HCT116 (cell line): ENCODE data around the gene FBXL7. TPM values are rescaled to one million over a fixed set of nuclear protein-coding genes. Genes with fewer than 3 reads are reported as not detected.

ENCODE experiments used
- ATAC-seq: fragments of 200-7000 bp; cut with Tn5 transposase; 2 replicates; pipeline ENCODE4 v1.9.1; 2020; ENCODE audit warnings: mild to moderate bottlenecking, moderate library complexity
- BruUV-seq: library from RNA; stranded (reverse); fragments of 400-500 nt; replicated peaks from 2 replicates; lab custom pipeline; 2021; lab: Mats Ljungman, UMichigan
- CTCF ChIA-PET: fragments of 300-600 bp; sonication (Branson Sonifier 250); formaldehyde crosslinking; loops from one replicate; lab custom pipeline; 2021; ENCODE audit warnings: antibody characterized with exemption; lab: Charles Lee
- POLR2A ChIA-PET: fragments of 300-600, 350-600 bp; sonication (Branson Sonifier 250); formaldehyde crosslinking; loops from one replicate; lab custom pipeline; 2021; ENCODE audit warnings: antibody characterized with exemption; lab: Charles Lee
- RAD21 ChIA-PET, 2 experiments: fragments of 300-600 bp; sonication (Branson Sonifier 250); formaldehyde crosslinking; loops; one replicate each; lab custom pipeline; 2023; ENCODE audit warnings: low total read pairs in 2 of 2; ENCODE audit not compliant: uncharacterized antibody in 2 of 2, unreplicated experiment in 2 of 2, low non-redundant PET in 1 of 2; lab: Charles Lee
- DNase-seq: peaks from one replicate; pipeline ENCODE4 v3.0.0-alpha.2; 2010; ENCODE audit warnings: low read depth, low spot score
- H2AFZ ChIP-seq: fragments of 200-600 bp; shearing (Covaris generic), sonication (generic); 2 replicates; pipeline ENCODE4 v1.6.1; 2017; ENCODE audit warnings: low read depth, mixed run types, mixed read lengths, antibody characterized with exemption, low read length; ENCODE audit not compliant: poor library complexity, severe bottlenecking
- H3K27ac ChIP-seq: 2 replicates; pipeline ENCODE4 v1.5.1; 2012; ENCODE audit warnings: low read depth, low read length
- H3K27me3 ChIP-seq: fragments of 200-600 bp; sonication (generic); 2 replicates; pipeline ENCODE4 v1.6.1; 2016; ENCODE audit warnings: mixed run types, low read length, mixed read lengths; ENCODE audit not compliant: insufficient read depth
- H3K36me3 ChIP-seq, 2 experiments: fragments of 200-500 bp in 1 of 2; fragments of 200-600 bp in 1 of 2; sonication (Bioruptor generic) in 1 of 2; sonication (generic) in 1 of 2; 2 replicates each; pipeline versions ENCODE4 v1.5.1 to v1.6.1; 2014 to 2016; ENCODE audit warnings: low read length in 2 of 2, inconsistent platforms in 1 of 2, mixed read lengths in 1 of 2, mixed run types in 1 of 2; ENCODE audit not compliant: insufficient read depth in 2 of 2, control insufficient read depth in 1 of 2
- H3K4me1 ChIP-seq, 2 experiments: fragments of 200-600 bp in 1 of 2; sonication (generic) in 1 of 2; 2 replicates each; pipeline versions ENCODE4 v1.5.1 to v1.6.1; 2012 to 2017; ENCODE audit warnings: low read length in 2 of 2, inconsistent platforms in 1 of 2, mild to moderate bottlenecking in 1 of 2, mixed read lengths in 1 of 2, mixed run types in 1 of 2, moderate library complexity in 1 of 2; ENCODE audit not compliant: insufficient read depth in 2 of 2, control insufficient read depth in 1 of 2
- H3K4me2 ChIP-seq: fragments of 200-600 bp; sonication (generic); 2 replicates; pipeline ENCODE4 v1.6.1; 2017; ENCODE audit warnings: mixed run types, low read length, mixed read lengths
- H3K4me3 ChIP-seq, 2 experiments: fragments of 200-600 bp in 1 of 2; sonication (generic) in 1 of 2; replicated peaks in 1 of 2; 2 replicates each; pipeline ENCODE4 v1.5.1; 2011 to 2016; ENCODE audit warnings: low read length in 2 of 2, control low read depth in 1 of 2, low read depth in 1 of 2, mild to moderate bottlenecking in 1 of 2, mixed read lengths in 1 of 2, mixed run types in 1 of 2
- H3K79me2 ChIP-seq: fragments of 200-600 bp; sonication (generic); 2 replicates; pipeline ENCODE4 v1.6.1; 2017; ENCODE audit warnings: mild to moderate bottlenecking, mixed run types, low read length, moderate library complexity, mixed read lengths; ENCODE audit not compliant: insufficient read depth
- H3K9ac ChIP-seq: fragments of 200-600 bp; sonication (generic); 2 replicates; pipeline ENCODE4 v1.6.1; 2016; ENCODE audit warnings: low read length, mixed read lengths
- H3K9me2 ChIP-seq: fragments of 200-600 bp; sonication (generic), shearing (Covaris generic); 2 replicates; pipeline ENCODE4 v1.6.1; 2017; ENCODE audit warnings: mixed run types, mild to moderate bottlenecking, moderate library complexity; ENCODE audit not compliant: insufficient read depth
- H3K9me3 ChIP-seq, 2 experiments: fragments of 200-500 bp in 1 of 2; fragments of 200-600 bp in 1 of 2; sonication (Bioruptor generic) in 1 of 2; sonication (generic) in 1 of 2; 2 replicates each; pipeline ENCODE4 v1.6.1; 2014 to 2017; ENCODE audit warnings: low read length in 2 of 2, mixed read lengths in 2 of 2, inconsistent platforms in 1 of 2, low read depth in 1 of 2, mild to moderate bottlenecking in 1 of 2, mixed run types in 1 of 2, moderate library complexity in 1 of 2; ENCODE audit not compliant: control insufficient read depth in 1 of 2, insufficient read depth in 1 of 2
- H4K20me1 ChIP-seq: fragments of 200-600 bp; sonication (generic), shearing (Covaris generic); 2 replicates; pipeline ENCODE4 v1.6.1; 2017; ENCODE audit warnings: mixed run types, mild to moderate bottlenecking, moderate library complexity; ENCODE audit not compliant: insufficient read depth
- EZH2phosphoT487 ChIP-seq: fragments of 200-600 bp; IDR thresholded peaks from 2 replicates; pipeline ENCODE4 v1.6.1; 2018; ENCODE audit warnings: antibody characterized with exemption, borderline replicate concordance
- FOSL1 ChIP-seq: IDR thresholded peaks from 2 replicates; pipeline ENCODE4 v1.6.1; 2012; ENCODE audit warnings: low read depth
- JUND ChIP-seq: IDR thresholded peaks from 2 replicates; pipeline ENCODE4 v1.6.1; 2012
- RAD21 ChIP-seq: IDR thresholded peaks from 2 replicates; pipeline ENCODE4 v1.6.1; 2012; ENCODE audit warnings: low read depth, mild to moderate bottlenecking
- REST ChIP-seq: IDR thresholded peaks from 2 replicates; pipeline ENCODE4 v1.6.1; 2012; ENCODE audit warnings: low read depth
- SP1 ChIP-seq: IDR thresholded peaks from 2 replicates; pipeline ENCODE4 v1.6.1; 2012; ENCODE audit warnings: low read depth
- TCF7L2 ChIP-seq: IDR thresholded peaks from 2 replicates; pipeline ENCODE4 v1.7.0; 2011; ENCODE audit warnings: borderline replicate concordance, inconsistent platforms; ENCODE audit not compliant: insufficient read depth, insufficient read length; ENCODE audit errors: extremely low read depth
- YY1 ChIP-seq: IDR thresholded peaks from 2 replicates; pipeline ENCODE4 v1.6.1; 2011; ENCODE audit warnings: low read length, low read depth, moderate library complexity, mild to moderate bottlenecking; ENCODE audit not compliant: insufficient replicate concordance; ENCODE audit errors: extremely low read depth
- ZNF274 ChIP-seq: fragments of 200-500 bp; sonication (Bioruptor generic); IDR thresholded peaks from 2 replicates; pipeline ENCODE4 v1.6.1; 2014; ENCODE audit warnings: mild to moderate bottlenecking, low read depth, low read length, inconsistent platforms
- intact Hi-C: fragments of 100-400 bp; cut with micrococcal nuclease; formaldehyde crosslinking; loops from 2 replicates; pipeline ENCODE4 v1.10.0; 2022
- total RNA-seq: library from RNA; stranded (reverse); gene quantifications from one replicate; pipeline ENCODE4 v1.2.1, GENCODE V29; 2021; ENCODE audit not compliant: unreplicated experiment

FBXL7 gene
- total RNA-seq, 1 experiment from 2014 or later, result 0.05 TPM

GRCh38 chr5:15476977-15477376, 23.0 kb upstream of the FBXL7 start:
- Histone ChIP-seq H4K20me1 (no peaks in the 10 kb centered on the region), H3K36me3 (no peaks in the 10 kb centered on the region; a peak in 1 of 4 replicates), H3K9me3 (peaks cover 11 to 19% of the 10 kb centered on the region in 2 experiments; a peak in 2 of 4 replicates), H3K4me3 (no peak overlapping the region), H3K9me2 (no peaks in the 10 kb centered on the region), H3K4me2 (no peak overlapping the region), H3K9ac (no peak overlapping the region), H3K27ac (no peak overlapping the region), H3K79me2 (no peaks in the 10 kb centered on the region), H3K27me3 (no peaks in the 10 kb centered on the region), H3K4me1 (no peaks in the 10 kb centered on the region), H2AFZ (no peak overlapping the region)
- DNase-seq (no peak), ATAC-seq (no peak)
- no peak for TF ChIP-seq JUND
- no peak for TF ChIP-seq ZNF274
- no peak for TF ChIP-seq EZH2phosphoT487
- TF ChIP-seq RAD21, result no peak
- TF ChIP-seq YY1, result no peak
- no peak for TF ChIP-seq TCF7L2
- no peak for TF ChIP-seq REST
- no peak for TF ChIP-seq FOSL1
- no peak for TF ChIP-seq SP1
- intact Hi-C loops, result no loop called here
- ChIA-PET POLR2A (no interaction called here), CTCF (no interaction called here), RAD21 (no interaction called here)
- no TSS peak for BruUV-seq
